Progenitor cell of endocrine pancreas (in vitro differentiated cells): Measurements from ENCODE around the gene GRIK1. TPM values are rescaled to one million over a fixed set of nuclear protein-coding genes. Genes with fewer than 3 reads are reported as not detected.

Source experiments
- DNase-seq: peaks from one replicate; pipeline ENCODE4 v3.0.0; 2021; ENCODE audit warnings: low spot score; ENCODE audit not compliant: unreplicated experiment
- H3K27ac Mint-ChIP-seq: 2 replicates; pipeline ENCODE4 v1.8.0; 2021; ENCODE audit warnings: mild to moderate bottlenecking, moderate library complexity, mixed read lengths
- H3K27me3 Mint-ChIP-seq: 2 replicates; pipeline ENCODE4 v1.8.0; 2021; ENCODE audit warnings: mixed read lengths
- H3K36me3 Mint-ChIP-seq: 2 replicates; pipeline ENCODE4 v1.8.0; 2022; ENCODE audit warnings: mixed read lengths; ENCODE audit not compliant: insufficient read depth
- H3K4me1 Mint-ChIP-seq: 2 replicates; pipeline ENCODE4 v1.8.0; 2021; ENCODE audit warnings: low read depth, mixed read lengths
- H3K4me3 Mint-ChIP-seq: 2 replicates; pipeline ENCODE4 v1.8.0; 2021; ENCODE audit warnings: low read depth, mild to moderate bottlenecking, moderate library complexity, mixed read lengths
- H3K9me3 Mint-ChIP-seq: 2 replicates; pipeline ENCODE4 v1.8.0; 2021; ENCODE audit warnings: low read depth, mixed read lengths
- CTCF ChIP-seq: fragments of 200-600 bp; sonication (generic); IDR thresholded peaks from one replicate; pipeline ENCODE4 v1.5.0; 2021; ENCODE audit warnings: antibody characterized with exemption, mild to moderate bottlenecking; ENCODE audit not compliant: unreplicated experiment
- total RNA-seq: library from RNA; stranded (reverse); gene quantifications from 2 replicates; pipeline ENCODE4 v1.2.1, GENCODE V29; 2021

GRIK1 gene
- total RNA-seq, 1 donor from 2014 or later, result 0.26 TPM

- Mint-ChIP-seq H3K4me3 (no peak overlapping the region), H3K36me3 (no peaks in the 10 kb centered on the region), H3K4me1 (peaks cover 9% of the 10 kb centered on the region), H3K27ac (no peak overlapping the region), H3K27me3 (peaks cover 5% of the 10 kb centered on the region), H3K9me3 (peaks cover 2% of the 10 kb centered on the region)
- TF ChIP-seq CTCF, result no peak
- DNase-seq, result no peak
Observed at GRCh38 chr21:29810871-29811270, 128.9 kb downstream of the GRIK1 start.

GRCh38 chr21:29808153-29808552 is 131.6 kb downstream of the GRIK1 start:
- TF ChIP-seq CTCF, result no peak
- H3K4me1 Mint-ChIP-seq, result peaks cover 13% of the 10 kb centered on the region
- no peak for DNase-seq
- no peaks in the 10 kb centered on the region for H3K36me3 Mint-ChIP-seq
- no peaks in the 10 kb centered on the region for H3K9me3 Mint-ChIP-seq
- peaks cover 5% of the 10 kb centered on the region for H3K27me3 Mint-ChIP-seq
- no peak overlapping the region for H3K27ac Mint-ChIP-seq
- no peak overlapping the region for H3K4me3 Mint-ChIP-seq

- Mint-ChIP-seq H3K36me3 (no peaks in the 10 kb centered on the region), H3K4me3 (no peak overlapping the region), H3K27ac (peak overlapping the region; percentile 65), H3K4me1 (peaks cover 21% of the 10 kb centered on the region), H3K9me3 (no peaks in the 10 kb centered on the region), H3K27me3 (no peaks in the 10 kb centered on the region)
- no peak for TF ChIP-seq CTCF
- DNase-seq, result no peak
Observed at GRCh38 chr21:29805105-29805504, 134.7 kb downstream of the GRIK1 start.

- no peaks in the 10 kb centered on the region for H3K9me3 Mint-ChIP-seq
- H3K4me1 Mint-ChIP-seq, result peaks cover 28% of the 10 kb centered on the region
- H3K36me3 Mint-ChIP-seq, result no peaks in the 10 kb centered on the region
- no peak overlapping the region for H3K4me3 Mint-ChIP-seq
- no peaks in the 10 kb centered on the region for H3K27me3 Mint-ChIP-seq
- H3K27ac Mint-ChIP-seq, result no peak overlapping the region
- no peak for TF ChIP-seq CTCF
- no peak for DNase-seq
Observed at GRCh38 chr21:29803191-29803590, 136.6 kb downstream of the GRIK1 start.

- Mint-ChIP-seq H3K4me1 (peaks cover 36% of the 10 kb centered on the region), H3K27ac (no peak overlapping the region), H3K27me3 (no peaks in the 10 kb centered on the region), H3K36me3 (no peaks in the 10 kb centered on the region), H3K4me3 (no peak overlapping the region), H3K9me3 (no peaks in the 10 kb centered on the region)
- no peak for DNase-seq
- TF ChIP-seq CTCF, result no peak
Observed at GRCh38 chr21:29801122-29801521, 138.7 kb downstream of the GRIK1 start.
